H1 (cell line): ENCODE measurements around the gene CCP110. TPM values are rescaled to one million over a fixed set of nuclear protein-coding genes. Genes with fewer than 3 reads are reported as not detected.

Source experiments
- CTCF ChIA-PET: fragments of 300-600 bp; sonication (Branson Sonifier 250); formaldehyde crosslinking; loops from one replicate; lab custom pipeline; 2021; ENCODE audit not compliant: partially characterized antibody; lab: Charles Lee
- POLR2A ChIA-PET: fragments of 300-600 bp; sonication (Branson Sonifier 250); formaldehyde crosslinking; loops from one replicate; lab custom pipeline; 2021; ENCODE audit warnings: inconsistent platforms; ENCODE audit not compliant: partially characterized antibody; lab: Charles Lee
- DNase-seq, 2 experiments: peaks; one replicate each; pipeline versions ENCODE4 v3.0.0 to v3.0.0-alpha.2; 2010 to 2022; ENCODE audit warnings: low spot score in 2 of 2, low read depth in 1 of 2, mixed read lengths in 1 of 2
- FAIRE-seq: peaks from 2 replicates; lab custom pipeline; 2011; peaks lifted over from hg19 to GRCh38; lab: Jason Lieb, UNC
- H2AFZ ChIP-seq: 2 replicates; pipeline ENCODE4 v1.8.1; 2012; ENCODE audit warnings: low read length, inconsistent platforms
- H2AK5ac ChIP-seq: 2 replicates; pipeline ENCODE4 v1.6.1; 2013; ENCODE audit warnings: low read depth, low read length
- H2BK120ac ChIP-seq: replicated peaks from 2 replicates; pipeline ENCODE3; 2013; ENCODE audit warnings: low read depth, low read length, inconsistent platforms
- H2BK12ac ChIP-seq: 2 replicates; pipeline ENCODE4 v1.6.1; 2013; ENCODE audit warnings: low read depth, low read length
- H2BK15ac ChIP-seq: 2 replicates; pipeline ENCODE4 v1.6.1; 2013; ENCODE audit warnings: low read length
- H2BK20ac ChIP-seq: 2 replicates; pipeline ENCODE4 v1.6.1; 2013; ENCODE audit warnings: low read length
- H2BK5ac ChIP-seq: 2 replicates; pipeline ENCODE4 v1.6.1; 2013; ENCODE audit warnings: low read depth, low read length
- H3K14ac ChIP-seq: 2 replicates; pipeline ENCODE4 v1.6.1; 2013; ENCODE audit warnings: inconsistent platforms; ENCODE audit not compliant: insufficient read length
- H3K18ac ChIP-seq: 2 replicates; pipeline ENCODE4 v1.6.1; 2013; ENCODE audit warnings: low read length; ENCODE audit errors: extremely low read depth
- H3K23ac ChIP-seq: 2 replicates; pipeline ENCODE4 v1.6.1; 2013; ENCODE audit warnings: inconsistent platforms; ENCODE audit not compliant: insufficient read length
- H3K23me2 ChIP-seq: 2 replicates; pipeline ENCODE4 v1.6.1; 2013; ENCODE audit warnings: low read depth, low read length
- H3K27ac ChIP-seq: 2 replicates; pipeline ENCODE4 v1.6.1; 2011; ENCODE audit warnings: low read depth, low read length, inconsistent platforms
- H3K27me3 ChIP-seq, 4 experiments: replicated peaks in 1 of 4; 1 replicate in 1 of 4; 2 replicates in 3 of 4; pipeline versions ENCODE4 v1.6.1 to v1.8.1; 2011 to 2013; ENCODE audit warnings: low read length in 3 of 4, mild to moderate bottlenecking in 3 of 4, inconsistent platforms in 2 of 4, mixed read lengths in 2 of 4, moderate library complexity in 1 of 4; ENCODE audit not compliant: control insufficient read depth in 3 of 4, insufficient read depth in 3 of 4; ENCODE audit errors: extremely low read depth in 1 of 4
- H3K36me3 ChIP-seq, 4 experiments: 2 replicates each; pipeline versions ENCODE4 v1.6.1 to v1.8.1; 2011 to 2013; ENCODE audit warnings: mild to moderate bottlenecking in 4 of 4, low read length in 3 of 4, moderate library complexity in 2 of 4, control low read depth in 1 of 4, inconsistent platforms in 1 of 4; ENCODE audit not compliant: insufficient read depth in 4 of 4, control insufficient read depth in 2 of 4
- H3K4ac ChIP-seq: replicated peaks from 2 replicates; pipeline ENCODE3; 2013; ENCODE audit warnings: low read length, low read depth, mixed read lengths, inconsistent platforms; ENCODE audit not compliant: insufficient read length
- H3K4me1 ChIP-seq, 4 experiments: replicated peaks in 1 of 4; 1 replicate in 1 of 4; 2 replicates in 3 of 4; pipeline versions ENCODE4 v1.6.1 to v1.8.1; 2011 to 2013; ENCODE audit warnings: low read length in 3 of 4, inconsistent platforms in 2 of 4, mixed read lengths in 1 of 4; ENCODE audit not compliant: insufficient read depth in 4 of 4, control insufficient read depth in 3 of 4
- H3K4me2 ChIP-seq, 2 experiments: 2 replicates each; pipeline versions ENCODE4 v1.6.1 to v1.8.1; 2011 to 2013; ENCODE audit warnings: low read depth in 2 of 2, low read length in 2 of 2, control low read depth in 1 of 2, inconsistent platforms in 1 of 2, mild to moderate bottlenecking in 1 of 2; ENCODE audit not compliant: insufficient read depth in 1 of 2
- H3K4me3 ChIP-seq, 4 experiments: fragments of 200-600, 300-600 bp in 1 of 4; sonication (generic), shearing (Covaris generic), sonication (Bioruptor Twin) in 1 of 4; 2 replicates each; pipeline versions ENCODE4 v1.5.1 to v1.8.1; 2011 to 2016; ENCODE audit warnings: low read length in 4 of 4, low read depth in 3 of 4, control low read depth in 2 of 4, inconsistent platforms in 2 of 4, mild to moderate bottlenecking in 2 of 4, mixed read lengths in 1 of 4, moderate library complexity in 1 of 4; ENCODE audit not compliant: insufficient read depth in 2 of 4; ENCODE audit errors: extremely low read depth in 1 of 4
- H3K56ac ChIP-seq: replicated peaks from 2 replicates; pipeline ENCODE3; 2013; ENCODE audit warnings: low read depth, mild to moderate bottlenecking, mixed read lengths, low read length, inconsistent platforms; ENCODE audit not compliant: insufficient read length
- H3K79me1 ChIP-seq: 2 replicates; pipeline ENCODE4 v1.6.1; 2013; ENCODE audit warnings: low read depth, low read length, control low read depth
- H3K79me2 ChIP-seq, 2 experiments: 2 replicates each; pipeline versions ENCODE4 v1.6.1 to v1.8.1; 2012 to 2013; ENCODE audit warnings: low read length in 2 of 2, mild to moderate bottlenecking in 2 of 2, inconsistent platforms in 1 of 2; ENCODE audit not compliant: insufficient read depth in 2 of 2, control insufficient read depth in 1 of 2
- H3K9ac ChIP-seq, 4 experiments: replicated peaks in 1 of 4; 1 replicate in 1 of 4; 2 replicates in 3 of 4; pipeline versions ENCODE4 v1.6.1 to v1.8.1; 2011 to 2013; ENCODE audit warnings: low read depth in 3 of 4, low read length in 3 of 4, control low read depth in 2 of 4, mild to moderate bottlenecking in 2 of 4, moderate library complexity in 2 of 4, inconsistent platforms in 1 of 4; ENCODE audit errors: extremely low read depth in 1 of 4
- H3K9me3 ChIP-seq, 2 experiments: 2 replicates each; pipeline versions ENCODE4 v1.6.1 to v1.8.1; 2012 to 2013; ENCODE audit warnings: mild to moderate bottlenecking in 2 of 2, moderate library complexity in 2 of 2, control low read depth in 1 of 2, inconsistent platforms in 1 of 2, low read depth in 1 of 2, low read length in 1 of 2, mixed read lengths in 1 of 2; ENCODE audit not compliant: insufficient read depth in 2 of 2
- H4K20me1 ChIP-seq, 2 experiments: replicated peaks in 1 of 2; 2 replicates each; pipeline versions ENCODE3 to v1.8.1; 2011 to 2013; ENCODE audit warnings: inconsistent platforms in 2 of 2, low read length in 2 of 2, mild to moderate bottlenecking in 1 of 2; ENCODE audit not compliant: insufficient read depth in 2 of 2, control insufficient read depth in 1 of 2
- H4K5ac ChIP-seq: 2 replicates; pipeline ENCODE4 v1.6.1; 2013; ENCODE audit warnings: low read length, low read depth, mixed read lengths, inconsistent platforms; ENCODE audit not compliant: insufficient read length
- H4K8ac ChIP-seq: 2 replicates; pipeline ENCODE4 v1.8.0; 2013; ENCODE audit warnings: mild to moderate bottlenecking, moderate library complexity, low read length, inconsistent platforms; ENCODE audit not compliant: insufficient read depth; ENCODE audit errors: extremely low read depth
- H4K91ac ChIP-seq: replicated peaks from 2 replicates; pipeline ENCODE3; 2013; ENCODE audit warnings: low read length, mixed read lengths, inconsistent platforms; ENCODE audit not compliant: insufficient read length
- CHD2 ChIP-seq: IDR thresholded peaks from 2 replicates; pipeline ENCODE4 v1.6.1; 2012; ENCODE audit warnings: low read length, improper control_type of control experiment
- EP300 ChIP-seq, 2 experiments: IDR thresholded peaks; 1 replicate in 1 of 2; 2 replicates in 1 of 2; pipeline ENCODE4 v1.6.1; 2011 to 2012; ENCODE audit warnings: low read depth in 2 of 2, low read length in 2 of 2, mild to moderate bottlenecking in 2 of 2, borderline replicate concordance in 1 of 2, inconsistent platforms in 1 of 2, moderate library complexity in 1 of 2
- EZH2 ChIP-seq: fragments of 200-600 bp; sonication (generic); IDR thresholded peaks from 2 replicates; pipeline ENCODE4 v1.7.1; 2012; ENCODE audit warnings: low read depth, mild to moderate bottlenecking, moderate library complexity, low read length, inconsistent platforms; ENCODE audit not compliant: severe bottlenecking
- SP1 ChIP-seq: IDR thresholded peaks from 2 replicates; pipeline ENCODE4 v1.6.1; 2011; ENCODE audit warnings: low read depth, low read length
- SUZ12 ChIP-seq: fragments of 200-600 bp; sonication (generic); IDR thresholded peaks from 2 replicates; pipeline ENCODE4 v1.6.1; 2012; ENCODE audit warnings: mild to moderate bottlenecking, inconsistent platforms, low read length, moderate library complexity, mixed read lengths
- TBP ChIP-seq: IDR thresholded peaks from 2 replicates; pipeline ENCODE4 v1.6.1; 2011; ENCODE audit warnings: low read depth, low read length, improper control_type of control experiment
- ZNF274 ChIP-seq: IDR thresholded peaks from 2 replicates; pipeline ENCODE4 v1.7.0; 2012; ENCODE audit warnings: low read length, borderline replicate concordance; ENCODE audit errors: extremely low read depth
- WGBS, 2 experiments: shearing (Covaris generic) in 1 of 2; methylation state at CpG; one replicate each; pipeline versions ENCODE4 v1.1.6 to v1.1.7; 2013 to 2015; ENCODE audit warnings: low lambda C conversion rate in 2 of 2, mixed read lengths in 2 of 2, inconsistent platforms in 1 of 2, low coverage in 1 of 2, missing lambda C conversion rate in 1 of 2; ENCODE audit not compliant: insufficient replicate concordance in 2 of 2, insufficient coverage in 1 of 2, insufficient read length in 1 of 2; ENCODE audit errors: extremely low coverage in 1 of 2, missing lambda C conversion rate in 1 of 2; 5-methylcytosine and 5-hydroxymethylcytosine counted together
- polyA plus RNA-seq, 7 experiments: library from polyadenylated mRNA; depleted of rRNA in 3 of 7; stranded (reverse) in 5 of 7; unstranded in 2 of 7; fragments of >200 nt in 5 of 7; fragments of 200-250 nt in 2 of 7; gene quantifications; 1 replicate in 5 of 7; 2 replicates in 1 of 7; 4 replicates in 1 of 7; pipeline versions ENCODE4 v1.2.1 to v1.2.3, GENCODE V29; 2011 to 2013; ENCODE audit warnings: missing spikeins in 2 of 7, mixed read lengths in 2 of 7
- total RNA-seq: library from RNA; stranded (reverse); fragmentation: NEBNext Ultra II Directional; extraction: Animal tissue kit (Norgen Biotek cat#: 25700); gene quantifications from 2 replicates; pipeline ENCODE4 v1.2.1, GENCODE V29; 2021
- TF ChIP-seq, protein P1 (sequence below), 3 experiments: IDR thresholded peaks; 1 replicate in 2 of 3; 2 replicates in 1 of 3; pipeline versions ENCODE4 v1.5.1 to v1.6.1; 2011; ENCODE audit warnings: low read length in 3 of 3, mild to moderate bottlenecking in 3 of 3, inconsistent platforms in 2 of 3, low read depth in 1 of 3, moderate library complexity in 1 of 3; ENCODE audit not compliant: insufficient read depth in 1 of 3; ENCODE audit errors: control extremely low read depth in 1 of 3
- TF ChIP-seq, protein P2 (sequence below): IDR thresholded peaks from 2 replicates; pipeline ENCODE4 v1.6.1; 2011; ENCODE audit warnings: low read length, improper control_type of control experiment

CCP110 gene
- total and polyA plus RNA-seq, 2 of the 8 experiments (the other 6 are each of a cell fraction or from before 2014, with no cell fraction given) = 3.2 to 19.8 TPM

DNA sequence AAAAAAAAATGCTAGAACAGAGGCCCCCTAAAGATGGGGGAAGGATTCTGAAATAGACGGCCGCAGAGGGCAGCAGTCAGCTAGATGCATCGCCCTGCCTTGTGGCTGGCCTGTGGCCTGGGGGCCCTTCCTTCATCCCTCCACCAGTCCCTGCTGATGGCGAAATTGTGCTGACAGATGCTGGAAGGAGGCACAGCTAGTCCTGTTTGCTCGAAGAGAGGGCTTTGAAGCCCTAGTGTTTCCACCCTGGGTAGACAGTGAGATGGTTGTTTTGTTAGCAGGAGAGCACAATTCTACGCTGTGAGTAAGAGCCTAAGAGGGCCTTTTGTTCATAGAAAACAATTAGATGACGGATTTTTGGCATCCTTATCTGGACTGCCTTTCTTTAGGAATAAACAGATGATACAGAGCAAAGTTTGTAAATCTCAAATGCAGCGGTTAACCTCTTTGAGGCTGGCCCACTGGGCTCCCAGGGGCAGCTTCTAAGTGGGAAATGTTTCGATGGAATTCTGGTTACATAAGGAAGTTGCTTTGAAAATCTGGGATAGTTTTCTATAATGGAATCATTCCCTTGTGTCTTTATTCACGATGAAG, 54.7 kb downstream of the CCP110 start:
- ChIA-PET POLR2A (interaction anchor here (0.9 to 1.1 kb wide), 2 partner anchors 23 to 103 kb away, joined by 3 to 5 read pairs; partner anchors contain the start of gene VPS35L), CTCF (interaction anchor here (0.9 to 1.5 kb wide), 3 partner anchors 10 to 24 kb away, joined by 4 to 5 read pairs (median 4); partner anchors contain the start of gene VPS35L)
- Histone ChIP-seq H3K9ac (no peak overlapping the region), H3K14ac (no peak overlapping the region), H3K79me2 (no peaks in the 10 kb centered on the region), H3K4me3 (no peak overlapping the region), H3K23me2 (no peaks in the 10 kb centered on the region), H2AK5ac (no peak overlapping the region), H3K79me1 (no peaks in the 10 kb centered on the region), H3K56ac (no peak overlapping the region), H2BK120ac (no peak overlapping the region), H3K27me3 (no peaks in the 10 kb centered on the region), H3K4me1 (no peaks in the 10 kb centered on the region), H4K91ac (no peak overlapping the region), H3K9me3 (peaks cover 4 to 8% of the 10 kb centered on the region in 2 experiments; a peak in 2 of 4 replicates), H2BK15ac (no peak overlapping the region), H3K27ac (no peak overlapping the region), H2BK12ac (no peak overlapping the region), H3K4me2 (no peak overlapping the region), H4K8ac (no peak overlapping the region), H2BK20ac (no peak overlapping the region), H4K20me1 (no peaks in the 10 kb centered on the region), H2AFZ (no peak overlapping the region), H3K23ac (no peak overlapping the region), H4K5ac (no peak overlapping the region), H3K36me3 (peaks cover 9 to 71% (median 42%) of the 10 kb centered on the region in 4 experiments), H3K18ac (no peak overlapping the region), H3K4ac (no peak overlapping the region), H2BK5ac (no peak overlapping the region)
- DNase-seq (no peak), FAIRE-seq (no peak)
- WGBS, 2 experiments = 87% methylated on average over 10 of the region's 10 CpGs; no CpG with 5 or more reads in 1 of the 2 experiments
- TF ChIP-seq EZH2 = no peak
- no peak for TF ChIP-seq ZNF274
- TF ChIP-seq EP300 (IDR thresholded peaks at IDR 0.05; ENCODE audit: borderline replicate concordance in 1 of 2, low read depth in 2 of 2, low read length in 2 of 2) = no peak
- no peak for TF ChIP-seq CHD2
- TF ChIP-seq, protein P1, sequence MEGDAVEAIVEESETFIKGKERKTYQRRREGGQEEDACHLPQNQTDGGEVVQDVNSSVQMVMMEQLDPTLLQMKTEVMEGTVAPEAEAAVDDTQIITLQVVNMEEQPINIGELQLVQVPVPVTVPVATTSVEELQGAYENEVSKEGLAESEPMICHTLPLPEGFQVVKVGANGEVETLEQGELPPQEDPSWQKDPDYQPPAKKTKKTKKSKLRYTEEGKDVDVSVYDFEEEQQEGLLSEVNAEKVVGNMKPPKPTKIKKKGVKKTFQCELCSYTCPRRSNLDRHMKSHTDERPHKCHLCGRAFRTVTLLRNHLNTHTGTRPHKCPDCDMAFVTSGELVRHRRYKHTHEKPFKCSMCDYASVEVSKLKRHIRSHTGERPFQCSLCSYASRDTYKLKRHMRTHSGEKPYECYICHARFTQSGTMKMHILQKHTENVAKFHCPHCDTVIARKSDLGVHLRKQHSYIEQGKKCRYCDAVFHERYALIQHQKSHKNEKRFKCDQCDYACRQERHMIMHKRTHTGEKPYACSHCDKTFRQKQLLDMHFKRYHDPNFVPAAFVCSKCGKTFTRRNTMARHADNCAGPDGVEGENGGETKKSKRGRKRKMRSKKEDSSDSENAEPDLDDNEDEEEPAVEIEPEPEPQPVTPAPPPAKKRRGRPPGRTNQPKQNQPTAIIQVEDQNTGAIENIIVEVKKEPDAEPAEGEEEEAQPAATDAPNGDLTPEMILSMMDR (IDR thresholded peaks at IDR 0.05; ENCODE audit: control extremely low read depth in 1 of 3, insufficient read depth in 1 of 3, low read depth in 1 of 3, low read length in 3 of 3) = no peak
- TF ChIP-seq SUZ12 = no peak
- no peak for TF ChIP-seq SP1
- no peak for TF ChIP-seq TBP
- TF ChIP-seq, protein P2, sequence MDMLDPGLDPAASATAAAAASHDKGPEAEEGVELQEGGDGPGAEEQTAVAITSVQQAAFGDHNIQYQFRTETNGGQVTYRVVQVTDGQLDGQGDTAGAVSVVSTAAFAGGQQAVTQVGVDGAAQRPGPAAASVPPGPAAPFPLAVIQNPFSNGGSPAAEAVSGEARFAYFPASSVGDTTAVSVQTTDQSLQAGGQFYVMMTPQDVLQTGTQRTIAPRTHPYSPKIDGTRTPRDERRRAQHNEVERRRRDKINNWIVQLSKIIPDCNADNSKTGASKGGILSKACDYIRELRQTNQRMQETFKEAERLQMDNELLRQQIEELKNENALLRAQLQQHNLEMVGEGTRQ = no peak
